Lower lobe of right lung (tissue), 2 donors: ENCODE measurements around the gene RPS27. TPM values are rescaled to one million over a fixed set of nuclear protein-coding genes. Genes with fewer than 3 reads are reported as not detected.
A peak's percentile ranks its signal among the peaks of the same experiment; 100 is the strongest.

Source experiments
- ATAC-seq, 2 donors: fragments of 200-7000 bp; cut with Tn5 transposase; one replicate each; pipeline ENCODE4 v1.9.1; 2020 to 2022; ENCODE audit warnings: mild to moderate bottlenecking in 2 of 2, moderate library complexity in 2 of 2
- DNase-seq: peaks from one replicate; pipeline ENCODE4 v3.0.0-alpha.2; 2020
- H3K27ac ChIP-seq: fragments of 200-600 bp; one replicate; pipeline ENCODE4 v1.8.0; 2022
- H3K27me3 ChIP-seq: fragments of 200-600 bp; one replicate; pipeline ENCODE4 v1.8.0; 2022; ENCODE audit warnings: low read depth
- H3K36me3 ChIP-seq: fragments of 200-600 bp; one replicate; pipeline ENCODE4 v1.8.0; 2022; ENCODE audit warnings: mild to moderate bottlenecking
- H3K4me1 ChIP-seq: fragments of 200-600 bp; one replicate; pipeline ENCODE4 v1.8.0; 2022
- H3K4me3 ChIP-seq: fragments of 200-600 bp; one replicate; pipeline ENCODE4 v1.8.0; 2022; ENCODE audit warnings: mild to moderate bottlenecking
- H3K9me3 ChIP-seq: fragments of 200-600 bp; one replicate; pipeline ENCODE4 v1.8.0; 2022
- CTCF ChIP-seq: fragments of 200-600 bp; IDR thresholded peaks from one replicate; pipeline ENCODE4 v1.8.0; 2022; ENCODE audit warnings: antibody characterized with exemption, mild to moderate bottlenecking
- intact Hi-C: fragments of 100-400 bp; cut with DNase I; formaldehyde crosslinking; loops from one replicate; pipeline ENCODE4 v1.11.0; 2022
- total RNA-seq: library from RNA; stranded (reverse); fragmentation: NEBNext Ultra II Directional; extraction: Animal tissue kit (Norgen Biotek cat#: 25700); gene quantifications from one replicate; pipeline ENCODE4 v1.2.1, GENCODE V29; 2021
- donor health status: DM: no; HTN: yes; CAD: no; lungs with severe emphysema.

The RPS27 gene
- total RNA-seq, 1 donor from 2014 or later, result 1,826 TPM

GRCh38 chr1:153985341-153985912, 5.1 kb upstream of the RPS27 start:
- DNase-seq, result no peak
- ATAC-seq, result peak in 1 of 2 donors; percentile 25
- Histone ChIP-seq H3K27me3 (no peaks in the 10 kb centered on the region), H3K27ac (peak overlapping the region; percentile 85), H3K4me3 (peak overlapping the region; percentile 71), H3K9me3 (no peaks in the 10 kb centered on the region), H3K36me3 (peaks cover 26% of the 10 kb centered on the region), H3K4me1 (peaks cover 31% of the 10 kb centered on the region)
- TF ChIP-seq CTCF, result no peak
- intact Hi-C loops, result loop anchor here (10.0 kb wide), 1 partner anchor 191 kb away; no protein-coding TSS in a partner anchor

- H3K27me3 ChIP-seq, result no peaks in the 10 kb centered on the region
- intact Hi-C loops, result loop anchor here (10.0 kb wide), 1 partner anchor 191 kb away; no protein-coding TSS in a partner anchor
Measured at GRCh38 chr1:153985941-153986761, 4.4 kb upstream of the RPS27 start, which contains the start of gene RAB13. RAB13 (minus strand) TSS chr1:153986339; CDS start chr1:153986236, 103 bp downstream.

GRCh38 chr1:153987621-153988020, 2.9 kb upstream of the RPS27 start:
- DNase-seq (no peak), ATAC-seq (no peak)
- intact Hi-C loops, result loop anchor here (10.0 kb wide), 1 partner anchor 193 kb away; no protein-coding TSS in a partner anchor
- Histone ChIP-seq H3K27me3 (no peaks in the 10 kb centered on the region), H3K36me3 (peaks cover 18% of the 10 kb centered on the region), H3K27ac (no peak overlapping the region), H3K9me3 (no peaks in the 10 kb centered on the region), H3K4me3 (no peak overlapping the region), H3K4me1 (peaks cover 45% of the 10 kb centered on the region)
- TF ChIP-seq CTCF, result no peak

More at GRCh38 chr1:153985941-153986761, 4.4 kb upstream of the RPS27 start, which contains the start of gene RAB13:
- H3K9me3 ChIP-seq, result no peaks in the 10 kb centered on the region
- H3K36me3 ChIP-seq, result peaks cover 19% of the 10 kb centered on the region
- ATAC-seq (peak; percentile 88 to 90), DNase-seq (peak; percentile 88)
- TF ChIP-seq CTCF, result no peak
- peak within 1 kb of the TSS; percentile 85 for H3K27ac ChIP-seq
- peak within 1 kb of the TSS; percentile 71 for H3K4me3 ChIP-seq
- peaks cover 31% of the 10 kb centered on the region for H3K4me1 ChIP-seq

GRCh38 chr1:153991151-153991630, 629 bp downstream of the RPS27 start:
- TF ChIP-seq CTCF, result no peak
- Histone ChIP-seq H3K4me1 (peaks cover 41% of the 10 kb centered on the region), H3K36me3 (peaks cover 42% of the 10 kb centered on the region), H3K4me3 (peak overlapping the region; percentile 64), H3K27me3 (no peaks in the 10 kb centered on the region), H3K9me3 (no peaks in the 10 kb centered on the region), H3K27ac (peak overlapping the region; percentile 95)
- intact Hi-C loops, result no loop called here
- ATAC-seq (no peak), DNase-seq (no peak)

- DNase-seq (no peak), ATAC-seq (no peak)
- no peaks in the 10 kb centered on the region for H3K27me3 ChIP-seq
- H3K36me3 ChIP-seq, result peaks cover 42% of the 10 kb centered on the region
- peak overlapping the region; percentile 95 for H3K27ac ChIP-seq
- peak overlapping the region; percentile 64 for H3K4me3 ChIP-seq
- intact Hi-C loops, result no loop called here
- H3K4me1 ChIP-seq, result peaks cover 36% of the 10 kb centered on the region
- H3K9me3 ChIP-seq, result no peaks in the 10 kb centered on the region
- no peak for TF ChIP-seq CTCF
Measured at GRCh38 chr1:153991806-153992205, 1.2 kb downstream of the RPS27 start.
